K562 (cell line): ENCODE results near the gene FIGLA. TPM values are rescaled to one million over a fixed set of nuclear protein-coding genes. Genes with fewer than 3 reads are reported as not detected.
A peak's percentile ranks its signal among the peaks of the same experiment; 100 is the strongest.

Source experiments
- ATAC-seq: fragments of 200-7000 bp; cut with Tn5 transposase; 3 replicates; pipeline ENCODE4 v1.9.1; 2020; ENCODE audit warnings: moderate library complexity
- BruUV-seq: library from RNA; stranded (reverse); fragments of 400-500 nt; replicated peaks from 2 replicates; lab custom pipeline; 2021; lab: Mats Ljungman, UMichigan
- CTCF ChIA-PET: fragments of 300-600 bp; formaldehyde crosslinking; extraction: SDS; loops from one replicate; lab custom pipeline; 2021; ENCODE audit warnings: low intra/inter-chr PET ratio; lab: Yijun Ruan, JAX
- POLR2A ChIA-PET: fragments of 300-600, 350-650 bp; sonication (Branson Sonifier 250); formaldehyde crosslinking; extraction: SDS; loops from one replicate; lab custom pipeline; 2021; ENCODE audit warnings: antibody characterized with exemption, inconsistent platforms; lab: Yijun Ruan, JAX
- DNase-seq, 4 experiments: peaks; one replicate each; pipeline versions ENCODE4 v3.0.0 to v3.0.0-alpha.2; 2011 to 2018; ENCODE audit warnings: low spot score in 3 of 4, mixed read lengths in 3 of 4; ENCODE audit errors: extremely low read depth in 1 of 4
- FAIRE-seq: peaks from 2 replicates; lab custom pipeline; 2011; peaks lifted over from hg19 to GRCh38; lab: Jason Lieb, UNC
- H2AFZ ChIP-seq: 2 replicates; pipeline ENCODE4 v1.6.0; 2011; ENCODE audit warnings: low read depth, low read length, control low read depth, inconsistent platforms
- H3K27ac ChIP-seq: fragments of 200-600 bp; 3 replicates; pipeline ENCODE4 v1.8.0; 2011; ENCODE audit warnings: low read depth, mild to moderate bottlenecking, control low read depth, inconsistent platforms, low read length, moderate library complexity, mixed read lengths; ENCODE audit errors: extremely low read depth
- H3K27me3 ChIP-seq, 2 experiments: fragments of 300-600 bp in 1 of 2; 2 replicates in 1 of 2; 3 replicates in 1 of 2; pipeline versions ENCODE4 v1.6.0 to v1.8.0; 2011; ENCODE audit warnings: inconsistent platforms in 2 of 2, low read length in 2 of 2, mild to moderate bottlenecking in 1 of 2, mixed read lengths in 1 of 2, moderate library complexity in 1 of 2; ENCODE audit not compliant: control insufficient read depth in 2 of 2, insufficient read depth in 2 of 2
- H3K36me3 ChIP-seq: fragments of 300-600 bp; 3 replicates; pipeline ENCODE4 v1.8.0; 2011; ENCODE audit warnings: mild to moderate bottlenecking, low read length, inconsistent platforms; ENCODE audit not compliant: control insufficient read depth, insufficient read depth
- H3K4me1 ChIP-seq, 2 experiments: fragments of 200-600 bp in 1 of 2; replicated peaks in 1 of 2; 2 replicates in 1 of 2; 3 replicates in 1 of 2; pipeline versions ENCODE4 v1.5.1 to v1.8.0; 2011; ENCODE audit warnings: inconsistent platforms in 2 of 2, low read length in 2 of 2, mild to moderate bottlenecking in 1 of 2, mixed read lengths in 1 of 2, moderate library complexity in 1 of 2; ENCODE audit not compliant: control insufficient read depth in 2 of 2, insufficient read depth in 2 of 2
- H3K4me2 ChIP-seq: 2 replicates; pipeline ENCODE4 v1.6.1; 2011; ENCODE audit warnings: low read length, control low read depth, inconsistent platforms, mixed read lengths; ENCODE audit not compliant: insufficient read depth
- H3K4me3 ChIP-seq: fragments of 200-600 bp; sonication (generic), shearing (Covaris generic); 2 replicates; pipeline ENCODE4 v1.5.1; 2016; ENCODE audit warnings: control low read depth, inconsistent platforms
- H3K79me2 ChIP-seq: fragments of 200-600 bp; 3 replicates; pipeline ENCODE4 v1.8.0; 2011; ENCODE audit warnings: low read length, inconsistent platforms; ENCODE audit not compliant: control insufficient read depth, insufficient read depth
- H3K9ac ChIP-seq, 2 experiments: 2 replicates each; pipeline versions ENCODE4 v1.6.0 to v1.6.1; 2011; ENCODE audit warnings: low read depth in 2 of 2, low read length in 2 of 2, control low read depth in 1 of 2, inconsistent platforms in 1 of 2, mild to moderate bottlenecking in 1 of 2, mixed read lengths in 1 of 2; ENCODE audit not compliant: insufficient read depth in 1 of 2
- H3K9me1 ChIP-seq: one replicate; pipeline ENCODE4 v1.6.0; 2011; ENCODE audit warnings: inconsistent platforms, mild to moderate bottlenecking, low read length, moderate library complexity; ENCODE audit not compliant: control insufficient read depth, insufficient read depth
- H3K9me3 ChIP-seq: replicated peaks from 2 replicates; pipeline ENCODE4 v1.5.1; 2011; ENCODE audit warnings: low read depth, low read length, inconsistent platforms; ENCODE audit not compliant: control insufficient read depth, insufficient read depth
- H4K20me1 ChIP-seq: replicated peaks from 2 replicates; pipeline ENCODE4 v1.6.1; 2011; ENCODE audit warnings: low read length, inconsistent platforms, mixed read lengths; ENCODE audit not compliant: control insufficient read depth, insufficient read depth
- ATF7 ChIP-seq: fragments of 450-650 bp; IDR thresholded peaks from 2 replicates; pipeline ENCODE4 v1.7.1; 2014; ENCODE audit warnings: mild to moderate bottlenecking, moderate library complexity
- CEBPB ChIP-seq: fragments of 450-650 bp; IDR thresholded peaks from 2 replicates; pipeline ENCODE4 v1.6.1; 2016; ENCODE audit warnings: missing genetic modification characterization, missing compliant biosample characterization
- HDAC3 ChIP-seq: fragments of 450-650 bp; IDR thresholded peaks from 2 replicates; pipeline ENCODE4 v1.6.1; 2018; ENCODE audit warnings: borderline replicate concordance, mild to moderate bottlenecking, moderate library complexity; ENCODE audit not compliant: partially characterized antibody
- MED1 ChIP-seq: sonication (generic); formaldehyde crosslinking; IDR thresholded peaks from 2 replicates; pipeline ENCODE4 v1.8.1; 2023; ENCODE audit warnings: missing genetic modification reagents, borderline replicate concordance
- PTBP1 ChIP-seq: fragments of 200-400 bp; formaldehyde crosslinking; IDR thresholded peaks from 2 replicates; pipeline ENCODE4 v1.6.1; 2017; ENCODE audit warnings: low read depth, low read length
- REST ChIP-seq, 2 experiments: fragments of 450-650 bp; formaldehyde crosslinking in 1 of 2; IDR thresholded peaks; 2 replicates each; pipeline versions ENCODE4 v1.4.0 to v1.6.1; 2014 to 2020; ENCODE audit warnings: mild to moderate bottlenecking in 2 of 2, borderline replicate concordance in 1 of 2, low read depth in 1 of 2
- TEAD1 ChIP-seq, 2 experiments: fragments of 450-650 bp in 1 of 2; sonication (generic) in 1 of 2; formaldehyde crosslinking; IDR thresholded peaks; 2 replicates each; pipeline versions ENCODE4 v1.4.0 to v1.8.0; 2020 to 2022; ENCODE audit warnings: mild to moderate bottlenecking in 2 of 2, missing genetic modification reagents in 1 of 2
- USF2 ChIP-seq: sonication (generic); formaldehyde crosslinking; IDR thresholded peaks from 2 replicates; pipeline ENCODE4 v1.5.0; 2020; ENCODE audit warnings: missing genetic modification reagents
- ZNF780A ChIP-seq: fragments of 250-450 bp; sonication (Bioruptor Pico); IDR thresholded peaks from 2 replicates; pipeline ENCODE4 v1.5.0; 2021; ENCODE audit warnings: mild to moderate bottlenecking
- WGBS: fragments of 100-300 bp; shearing (Covaris generic); methylation state at CpG from one replicate; pipeline ENCODE4 v1.1.6; 2016; ENCODE audit warnings: low coverage, mixed read lengths; ENCODE audit not compliant: insufficient coverage; ENCODE audit errors: missing lambda C conversion rate; 5-methylcytosine and 5-hydroxymethylcytosine counted together
- in situ Hi-C: fragments of 300-500 bp; cut with MboI; formaldehyde crosslinking; loops from 4 replicates; pipeline ENCODE4 v1.15.0; 2018; ENCODE audit warnings: inconsistent platforms, mixed read lengths
- intact Hi-C: fragments of 100-400 bp; cut with micrococcal nuclease; formaldehyde crosslinking; loops from 2 replicates; pipeline ENCODE4 v1.14.2; 2022
- polyA plus RNA-seq, 8 experiments: library from polyadenylated mRNA; depleted of rRNA in 4 of 8; stranded (reverse) in 5 of 8; unstranded in 3 of 8; fragments of >200 nt; fragmentation: Nextera tagmentation in 2 of 8; fragmentation: Illumina TruSeq in 1 of 8; extraction: Ambion mirVana in 2 of 8; extraction: Trizol in 1 of 8; gene quantifications; 2 replicates each; pipeline versions ENCODE4 v1.2.1 to v1.2.3, GENCODE V29; 2011 to 2014; ENCODE audit warnings: inconsistent platforms in 1 of 8, missing spikeins in 1 of 8
- total RNA-seq, 7 experiments: library from RNA; depleted of rRNA in 6 of 7; stranded (reverse); fragments of >200 nt in 6 of 7; fragmentation: Illumina TruSeq in 2 of 7; extraction: Trizol in 2 of 7; gene quantifications; 2 replicates each; pipeline versions ENCODE4 v1.2.1 to v1.2.3, GENCODE V29; 2011 to 2021; ENCODE audit warnings: low replicate concordance in 1 of 7
- TF ChIP-seq, protein P1 (sequence below): sonication (generic); formaldehyde crosslinking; IDR thresholded peaks from 2 replicates; pipeline ENCODE4 v1.8.0; 2022; ENCODE audit warnings: missing genetic modification reagents, mild to moderate bottlenecking, borderline replicate concordance

Gene FIGLA
- total and polyA plus RNA-seq, 9 of the 15 experiments (the other 6 are each of a cell fraction or from before 2014, with no cell fraction given) = not detected

DNA sequence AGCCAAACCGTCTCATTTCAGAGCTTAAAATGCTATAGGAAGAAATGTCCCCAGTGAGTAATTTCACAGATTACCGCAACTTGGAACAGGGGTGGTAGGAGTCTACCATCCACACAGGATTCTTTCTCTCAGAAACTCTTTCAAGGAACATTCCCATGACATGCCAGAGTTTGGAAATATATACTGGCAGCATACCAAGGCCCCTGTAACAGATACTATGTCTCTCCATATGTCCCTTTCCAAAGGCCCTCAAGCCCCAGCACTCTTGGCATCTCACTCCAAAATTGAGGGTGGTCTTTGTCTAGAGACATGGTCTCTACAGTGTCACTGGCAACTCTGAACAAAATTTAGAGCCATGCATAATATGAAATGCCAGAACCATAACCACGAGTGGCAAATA, 11.0 kb downstream of the FIGLA start (continued):
- no peak for TF ChIP-seq REST (IDR thresholded peaks at IDR 0.05; ENCODE audit: borderline replicate concordance)
- no peak for TF ChIP-seq REST (CRISPR knock-in tag; IDR thresholded peaks at IDR 0.05; ENCODE audit: low read depth)

GRCh38 chr2:70778676-70779075, 11.8 kb downstream of the FIGLA start:
- Histone ChIP-seq H3K4me2 (no peak overlapping the region), H2AFZ (no peak overlapping the region), H3K79me2 (no peaks in the 10 kb centered on the region), H3K9me1 (no peaks in the 10 kb centered on the region), H3K27me3 (no peaks in the 10 kb centered on the region), H3K36me3 (no peaks in the 10 kb centered on the region), H3K9ac (no peak overlapping the region), H3K9me3 (no peaks in the 10 kb centered on the region), H3K4me3 (no peak overlapping the region), H3K27ac (no peak overlapping the region), H4K20me1 (no peaks in the 10 kb centered on the region), H3K4me1 (peaks cover 0 to 8% of the 10 kb centered on the region in 2 experiments; a peak in 3 of 5 replicates)
- no peak for ATAC-seq
- ChIA-PET CTCF (no interaction called here), POLR2A (interaction anchor here (0.6 to 1.3 kb wide), 4 partner anchors 9 to 485 kb away, joined by 3 to 4 read pairs (median 4); partner anchors contain the start of gene ADD2)
- 56% methylated on average over 1 of the region's 1 CpG for WGBS
- FAIRE-seq = peak; percentile 29
- no peak for DNase-seq
- TF ChIP-seq ATF7 (no peak), PTBP1 (no peak), USF2 (CRISPR knock-in tag) (no peak), TEAD1 (CRISPR knock-in tag; IDR thresholded peaks at IDR 0.05) (no peak), ZNF780A (CRISPR knock-in tag) (no peak), HDAC3 (no peak), CEBPB (tag) (no peak), MED1 (CRISPR knock-in tag) (no peak)
- TF ChIP-seq, protein P1, sequence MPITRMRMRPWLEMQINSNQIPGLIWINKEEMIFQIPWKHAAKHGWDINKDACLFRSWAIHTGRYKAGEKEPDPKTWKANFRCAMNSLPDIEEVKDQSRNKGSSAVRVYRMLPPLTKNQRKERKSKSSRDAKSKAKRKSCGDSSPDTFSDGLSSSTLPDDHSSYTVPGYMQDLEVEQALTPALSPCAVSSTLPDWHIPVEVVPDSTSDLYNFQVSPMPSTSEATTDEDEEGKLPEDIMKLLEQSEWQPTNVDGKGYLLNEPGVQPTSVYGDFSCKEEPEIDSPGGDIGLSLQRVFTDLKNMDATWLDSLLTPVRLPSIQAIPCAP = no peak
- intact Hi-C loops (no loop called here), in situ Hi-C loops (loop anchor here (25.0 kb wide), 1 partner anchor 466 kb away; the partner anchor contains the start of gene FAM136A)
- BruUV-seq = no TSS peak
